ENCODE measurements around the gene CAMKMT. TPM values are rescaled to one million over a fixed set of nuclear protein-coding genes. Genes with fewer than 3 reads are reported as not detected.
A peak's percentile ranks its signal among the peaks of the same experiment; 100 is the strongest.

The CAMKMT gene
- total and polyA plus RNA-seq, 8 donors: 1.4 to 27.4 (median 6.2) TPM

DNA sequence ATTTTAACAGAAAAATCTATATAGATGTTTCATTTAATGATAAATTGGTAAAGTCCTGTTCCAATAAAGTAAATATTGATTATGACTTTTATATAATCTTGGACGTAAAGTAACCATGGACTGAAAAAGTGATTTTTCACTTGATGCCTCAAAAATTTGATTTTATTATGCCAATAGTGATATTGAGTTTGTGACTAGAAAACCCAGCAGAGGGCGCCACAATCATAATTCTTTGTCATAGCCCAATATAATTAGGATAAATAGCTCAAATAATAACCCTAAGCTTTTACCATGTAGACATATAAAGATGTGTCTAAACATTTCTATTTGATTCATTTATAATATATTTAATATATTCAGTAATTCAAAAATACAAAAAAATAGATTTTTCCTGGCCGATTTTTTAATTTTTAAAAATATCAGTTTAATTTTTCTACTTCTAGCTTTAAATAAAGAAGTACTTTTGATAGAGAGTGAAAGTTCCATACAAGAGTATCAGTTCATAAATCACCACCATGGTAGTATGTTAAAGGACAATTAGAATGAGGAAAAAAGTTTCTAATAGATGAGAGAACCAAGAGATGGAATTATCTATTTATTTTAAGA lies 30.7 kb downstream of the CAMKMT start:
- H3K4me3 ChIP-seq: no peak overlapping the region
- no peaks in the 10 kb centered on the region for H3K36me3 ChIP-seq
- intact Hi-C loops (cut with DNase I; ENCODE audit: low total_unique reads): loop anchor here (10.0 kb wide), 1 partner anchor 562 kb away; no protein-coding TSS in a partner anchor
- no peaks in the 10 kb centered on the region for H3K9me3 ChIP-seq
- H3K27ac ChIP-seq: no peak overlapping the region
- WGBS, 5 donors: 45 to 57% (median 50%) methylated on average over 3 of the region's 3 CpGs
- no peaks in the 10 kb centered on the region for H3K27me3 ChIP-seq
- no peaks in the 10 kb centered on the region for H3K4me1 ChIP-seq
- DNase-seq: peak; percentile 48 to 68
- TF ChIP-seq, protein P1, sequence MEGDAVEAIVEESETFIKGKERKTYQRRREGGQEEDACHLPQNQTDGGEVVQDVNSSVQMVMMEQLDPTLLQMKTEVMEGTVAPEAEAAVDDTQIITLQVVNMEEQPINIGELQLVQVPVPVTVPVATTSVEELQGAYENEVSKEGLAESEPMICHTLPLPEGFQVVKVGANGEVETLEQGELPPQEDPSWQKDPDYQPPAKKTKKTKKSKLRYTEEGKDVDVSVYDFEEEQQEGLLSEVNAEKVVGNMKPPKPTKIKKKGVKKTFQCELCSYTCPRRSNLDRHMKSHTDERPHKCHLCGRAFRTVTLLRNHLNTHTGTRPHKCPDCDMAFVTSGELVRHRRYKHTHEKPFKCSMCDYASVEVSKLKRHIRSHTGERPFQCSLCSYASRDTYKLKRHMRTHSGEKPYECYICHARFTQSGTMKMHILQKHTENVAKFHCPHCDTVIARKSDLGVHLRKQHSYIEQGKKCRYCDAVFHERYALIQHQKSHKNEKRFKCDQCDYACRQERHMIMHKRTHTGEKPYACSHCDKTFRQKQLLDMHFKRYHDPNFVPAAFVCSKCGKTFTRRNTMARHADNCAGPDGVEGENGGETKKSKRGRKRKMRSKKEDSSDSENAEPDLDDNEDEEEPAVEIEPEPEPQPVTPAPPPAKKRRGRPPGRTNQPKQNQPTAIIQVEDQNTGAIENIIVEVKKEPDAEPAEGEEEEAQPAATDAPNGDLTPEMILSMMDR (IDR thresholded peaks at IDR 0.05): peak in 4 of 7 experiments; percentile 17 to 51 (median 32)
- no peak for TF ChIP-seq POLR2AphosphoS5 (IDR thresholded peaks at IDR 0.05)

DNA sequence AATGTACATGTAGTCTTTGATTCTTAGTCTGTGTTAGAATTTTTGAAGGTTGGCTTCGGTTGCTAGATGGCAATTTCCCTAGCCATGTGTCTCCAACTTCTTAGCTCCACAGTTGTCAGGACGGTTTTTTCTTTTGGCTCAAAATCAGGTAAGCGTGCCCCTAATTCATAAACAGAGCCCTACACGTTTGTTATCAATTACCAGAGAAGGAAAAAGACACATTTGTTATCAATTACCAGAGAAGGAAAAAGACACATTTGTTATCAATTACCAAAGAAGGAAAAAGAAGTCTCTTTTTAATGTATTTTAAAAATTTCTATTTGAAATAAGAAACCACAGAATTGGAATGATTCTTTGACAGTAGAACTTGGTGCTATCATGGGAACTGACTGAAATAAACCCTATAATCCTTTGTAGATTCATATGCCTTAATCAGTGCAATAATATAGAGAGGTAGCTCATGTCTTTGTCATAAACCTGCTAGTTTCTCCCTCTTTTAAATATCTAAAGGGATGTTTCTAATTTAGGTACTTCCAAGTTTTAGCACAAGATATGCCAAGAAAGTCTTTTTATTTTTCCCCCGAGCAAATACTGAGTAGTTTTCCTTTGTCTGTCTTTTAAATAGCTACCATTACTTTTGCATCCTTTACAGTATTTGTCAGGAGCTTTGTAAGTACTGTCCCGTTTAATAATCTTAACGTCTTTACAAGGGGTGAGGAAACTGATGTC lies 35.9 kb downstream of the CAMKMT start:
- no peaks in the 10 kb centered on the region for H3K36me3 ChIP-seq
- H3K4me3 ChIP-seq: no peak overlapping the region
- H3K4me1 ChIP-seq: no peaks in the 10 kb centered on the region
- no peaks in the 10 kb centered on the region for H3K27me3 ChIP-seq
- intact Hi-C loops (cut with DNase I; ENCODE audit: low total_unique reads): loop anchor here (10.0 kb wide), 1 partner anchor 557 kb away; no protein-coding TSS in a partner anchor
- no peak for DNase-seq
- WGBS, 5 donors: 48 to 65% (median 52%) methylated on average over 7 of the region's 7 CpGs
- H3K9me3 ChIP-seq: no peaks in the 10 kb centered on the region
- H3K27ac ChIP-seq: no peak overlapping the region
- TF ChIP-seq POLR2A (IDR thresholded peaks at IDR 0.05): no peak
- TF ChIP-seq POLR2AphosphoS5 (IDR thresholded peaks at IDR 0.05): no peak
- TF ChIP-seq EP300 (IDR thresholded peaks at IDR 0.05): no peak
- TF ChIP-seq, protein P1 (IDR thresholded peaks at IDR 0.05): no peak

DNA sequence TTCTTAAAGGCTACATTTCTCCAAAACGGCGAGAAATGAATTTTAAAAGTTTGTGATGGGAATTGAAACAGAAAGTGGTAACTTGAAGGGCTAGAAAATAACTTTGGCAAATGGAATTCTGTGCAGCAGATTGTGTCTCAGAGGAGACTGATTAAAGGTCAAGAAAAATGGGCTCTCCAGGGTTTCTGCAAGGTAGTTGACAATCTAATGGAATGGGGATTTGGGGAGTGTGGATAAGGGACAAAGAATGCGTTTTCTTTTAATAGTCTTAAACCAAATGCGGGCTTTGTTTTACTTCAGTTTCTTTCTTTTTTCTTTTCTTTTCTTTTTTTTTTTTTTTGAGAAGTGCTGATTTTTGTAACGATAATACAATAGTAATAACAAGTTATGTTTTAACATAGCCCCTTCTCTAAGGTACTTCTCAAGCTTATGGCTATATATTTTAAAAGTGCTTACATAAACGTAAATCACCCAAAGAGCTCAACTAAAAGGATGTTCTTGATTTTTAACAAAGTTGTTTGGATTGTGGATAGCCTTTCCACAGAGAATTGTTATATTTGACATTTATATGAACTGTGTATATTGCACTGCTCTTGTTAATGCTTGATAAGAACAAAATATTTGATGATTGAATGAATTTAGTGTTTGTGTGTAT lies 36.6 kb downstream of the CAMKMT start:
- H3K27me3 ChIP-seq: no peaks in the 10 kb centered on the region
- DNase-seq: no peak
- H3K4me3 ChIP-seq: no peak overlapping the region
- no peaks in the 10 kb centered on the region for H3K36me3 ChIP-seq
- intact Hi-C loops (cut with DNase I; ENCODE audit: low total_unique reads): loop anchor here (10.0 kb wide), 1 partner anchor 556 kb away; no protein-coding TSS in a partner anchor
- 79 to 91% (median 88%) methylated on average over 6 of the region's 6 CpGs for WGBS, 5 donors
- no peaks in the 10 kb centered on the region for H3K4me1 ChIP-seq
- H3K9me3 ChIP-seq: no peaks in the 10 kb centered on the region
- no peak overlapping the region for H3K27ac ChIP-seq
- TF ChIP-seq, protein P1 (IDR thresholded peaks at IDR 0.05): no peak
- TF ChIP-seq EP300 (IDR thresholded peaks at IDR 0.05) (no peak), POLR2A (IDR thresholded peaks at IDR 0.05) (no peak), POLR2AphosphoS5 (IDR thresholded peaks at IDR 0.05) (no peak)

DNA sequence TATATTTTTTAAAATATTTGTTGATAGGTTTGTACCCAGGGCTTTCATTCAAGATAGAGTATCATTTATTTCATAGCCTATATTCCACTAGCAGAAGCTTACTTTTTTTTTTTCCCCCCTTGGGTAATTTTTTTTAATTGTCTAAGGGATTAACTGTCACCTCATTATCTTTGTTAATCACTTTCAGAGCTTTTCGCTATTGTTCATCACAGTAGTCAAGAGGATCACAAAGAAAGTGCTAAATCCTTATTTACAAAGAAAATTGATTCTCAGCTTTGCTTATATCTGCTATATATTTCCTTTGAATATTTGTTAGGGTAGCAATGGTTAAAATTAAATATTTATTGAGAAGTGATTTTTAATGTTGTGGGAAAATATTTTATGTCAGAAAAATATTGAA lies 59.0 kb downstream of the CAMKMT start:
- Histone ChIP-seq H3K4me3 (no peak overlapping the region), H3K36me3 (no peaks in the 10 kb centered on the region), H3K4me1 (no peaks in the 10 kb centered on the region), H3K27ac (no peak overlapping the region), H3K9me3 (no peaks in the 10 kb centered on the region), H3K27me3 (no peaks in the 10 kb centered on the region)
- 96 to 100% (median 98%) methylated on average over 1 of the region's 1 CpG for WGBS, 5 donors
- no peak for TF ChIP-seq POLR2AphosphoS5 (IDR thresholded peaks at IDR 0.05)
- no peak for TF ChIP-seq EP300 (IDR thresholded peaks at IDR 0.05)
- TF ChIP-seq POLR2A (IDR thresholded peaks at IDR 0.05): no peak
- TF ChIP-seq, protein P1 (IDR thresholded peaks at IDR 0.05): no peak
- DNase-seq: no peak
- intact Hi-C loops (cut with DNase I; ENCODE audit: low total_unique reads): no loop called here
